A673 (cell line): Measurements from ENCODE around the gene ZBTB24.

Experiments used
- CTCF ChIP-seq: fragments of 300-800, 200-600 bp; sonication (generic); conservative IDR thresholded peaks from 2 replicates; pipeline ENCODE4 v1.5.1; 2017; ENCODE audit warnings: low read depth, mild to moderate bottlenecking, antibody characterized with exemption, low read length, moderate library complexity, mixed read lengths
- EZH2 ChIP-seq: fragments of 200-600 bp; sonication (generic); IDR thresholded peaks from 2 replicates; pipeline ENCODE4 v1.6.1; 2017; ENCODE audit warnings: borderline replicate concordance, low read depth, mild to moderate bottlenecking, mixed read lengths, antibody characterized with exemption, low read length; ENCODE audit not compliant: poor library complexity, severe bottlenecking

DNA sequence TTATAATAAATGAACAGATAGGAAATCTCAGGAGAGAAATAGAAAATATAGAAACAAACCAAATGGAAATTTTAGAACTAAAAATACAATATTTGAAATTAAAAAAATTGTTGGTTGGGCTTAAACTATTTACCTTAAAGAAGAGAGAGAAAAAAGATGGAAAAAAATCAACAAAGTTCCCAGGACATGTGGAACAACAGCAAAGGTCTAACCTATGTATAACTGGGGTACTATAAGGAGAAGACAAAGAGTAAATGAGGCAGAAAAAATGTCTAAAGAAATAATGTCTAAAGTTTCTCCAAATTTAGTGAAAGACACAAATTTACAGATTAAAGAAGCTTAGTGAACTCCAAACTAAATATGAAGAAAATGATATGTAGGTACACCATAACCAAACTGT lies 41.1 kb upstream of the ZBTB24 start:
- TF ChIP-seq EZH2 (no peak), CTCF (no peak)
